Parathyroid adenoma (tissue), 2 donors: ENCODE data around the gene PRMT3.
A peak's percentile ranks its signal among the peaks of the same experiment; 100 is the strongest.
"Not testable (repeated sequence)": the region's sequence is repeated elsewhere in the genome, so short reads cannot be mapped to it uniquely, and the experiment has no call there.

ENCODE experiments used
- H2AFZ ChIP-seq: fragments of 300-600 bp; sonication (generic); one replicate; pipeline ENCODE4 v1.7.0; 2017; ENCODE audit warnings: antibody characterized with exemption, mild to moderate bottlenecking
- H3K27ac ChIP-seq: fragments of 300-600 bp; sonication (generic); one replicate; pipeline ENCODE4 v1.7.0; 2017
- H3K27me3 ChIP-seq: fragments of 300-600 bp; sonication (generic); one replicate; pipeline ENCODE4 v1.7.0; 2017; ENCODE audit warnings: low read length; ENCODE audit not compliant: control insufficient read depth, insufficient read depth
- H3K36me3 ChIP-seq: fragments of 300-600 bp; sonication (generic); one replicate; pipeline ENCODE4 v1.7.0; 2017; ENCODE audit warnings: low read length; ENCODE audit not compliant: control insufficient read depth, insufficient read depth
- H3K4me1 ChIP-seq: fragments of 300-600 bp; sonication (generic); one replicate; pipeline ENCODE4 v1.7.0; 2017; ENCODE audit warnings: control low read depth
- H3K4me2 ChIP-seq: fragments of 300-600 bp; sonication (generic); one replicate; pipeline ENCODE4 v1.7.0; 2017; ENCODE audit warnings: low read length
- H3K4me3 ChIP-seq: fragments of 300-600 bp; sonication (generic); one replicate; pipeline ENCODE4 v1.7.0; 2017; ENCODE audit warnings: low read depth, low read length
- H3K79me2 ChIP-seq: fragments of 300-600 bp; sonication (generic); one replicate; pipeline ENCODE4 v1.7.0; 2017; ENCODE audit warnings: control low read depth
- H3K9ac ChIP-seq: fragments of 300-600 bp; sonication (generic); one replicate; pipeline ENCODE4 v1.7.0; 2017; ENCODE audit warnings: mild to moderate bottlenecking
- H3K9me3 ChIP-seq: fragments of 300-600 bp; sonication (generic); one replicate; pipeline ENCODE4 v1.7.0; 2017; ENCODE audit warnings: low read length; ENCODE audit not compliant: control insufficient read depth
- TF ChIP-seq, protein P1 (sequence below): fragments of 300-600 bp; sonication (generic); IDR thresholded peaks from one replicate; pipeline ENCODE4 v1.7.0; 2017; ENCODE audit warnings: antibody characterized with exemption, mild to moderate bottlenecking
- donor health status: primary hyperparathyroidism.

Gene PRMT3

GRCh38 chr11:20362481-20362880, 25.0 kb upstream of the PRMT3 start:
- Histone ChIP-seq H3K9ac (no peak overlapping the region), H3K79me2 (no peaks in the 10 kb centered on the region), H3K9me3 (no peaks in the 10 kb centered on the region), H3K27me3 (no peaks in the 10 kb centered on the region), H2AFZ (no peak overlapping the region), H3K4me3 (no peak overlapping the region), H3K27ac (no peak overlapping the region), H3K4me1 (no peaks in the 10 kb centered on the region), H3K36me3 (no peaks in the 10 kb centered on the region), H3K4me2 (no peak overlapping the region)
- TF ChIP-seq, protein P1, sequence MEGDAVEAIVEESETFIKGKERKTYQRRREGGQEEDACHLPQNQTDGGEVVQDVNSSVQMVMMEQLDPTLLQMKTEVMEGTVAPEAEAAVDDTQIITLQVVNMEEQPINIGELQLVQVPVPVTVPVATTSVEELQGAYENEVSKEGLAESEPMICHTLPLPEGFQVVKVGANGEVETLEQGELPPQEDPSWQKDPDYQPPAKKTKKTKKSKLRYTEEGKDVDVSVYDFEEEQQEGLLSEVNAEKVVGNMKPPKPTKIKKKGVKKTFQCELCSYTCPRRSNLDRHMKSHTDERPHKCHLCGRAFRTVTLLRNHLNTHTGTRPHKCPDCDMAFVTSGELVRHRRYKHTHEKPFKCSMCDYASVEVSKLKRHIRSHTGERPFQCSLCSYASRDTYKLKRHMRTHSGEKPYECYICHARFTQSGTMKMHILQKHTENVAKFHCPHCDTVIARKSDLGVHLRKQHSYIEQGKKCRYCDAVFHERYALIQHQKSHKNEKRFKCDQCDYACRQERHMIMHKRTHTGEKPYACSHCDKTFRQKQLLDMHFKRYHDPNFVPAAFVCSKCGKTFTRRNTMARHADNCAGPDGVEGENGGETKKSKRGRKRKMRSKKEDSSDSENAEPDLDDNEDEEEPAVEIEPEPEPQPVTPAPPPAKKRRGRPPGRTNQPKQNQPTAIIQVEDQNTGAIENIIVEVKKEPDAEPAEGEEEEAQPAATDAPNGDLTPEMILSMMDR = no peak

- TF ChIP-seq, protein P1 = no peak
- Histone ChIP-seq H3K4me3 (peak overlapping the region; percentile 65), H3K9me3 (no peaks in the 10 kb centered on the region), H3K36me3 (no peaks in the 10 kb centered on the region), H3K27ac (no peak overlapping the region), H3K79me2 (no peaks in the 10 kb centered on the region), H3K4me1 (no peaks in the 10 kb centered on the region), H3K4me2 (peak overlapping the region; percentile 70), H2AFZ (peak overlapping the region; percentile 93), H3K9ac (no peak overlapping the region), H3K27me3 (no peaks in the 10 kb centered on the region)
Observed at GRCh38 chr11:20363149-20363499, 24.4 kb upstream of the PRMT3 start.

GRCh38 chr11:20363500-20364340, 23.8 kb upstream of the PRMT3 start, which contains the start of gene HTATIP2:
Gene HTATIP2 (plus strand): TSS chr11:20363714. CDS start chr11:20364238, 524 bp downstream.
- Histone ChIP-seq H3K27me3 (no peaks in the 10 kb centered on the region), H3K36me3 (no peaks in the 10 kb centered on the region), H3K9me3 (no peaks in the 10 kb centered on the region), H3K4me1 (no peaks in the 10 kb centered on the region), H2AFZ (peak within 1 kb of the TSS; percentile 93), H3K4me2 (peak within 1 kb of the TSS; percentile 70), H3K4me3 (peak within 1 kb of the TSS; percentile 65), H3K9ac (peak within 1 kb of the TSS; percentile 43), H3K27ac (no peak within 1 kb of the TSS), H3K79me2 (no peaks in the 10 kb centered on the region)
- TF ChIP-seq, protein P1 = no peak

GRCh38 chr11:20364341-20364792, 23.1 kb upstream of the PRMT3 start:
- H3K4me2 ChIP-seq = peak overlapping the region; percentile 70
- peak overlapping the region; percentile 65 for H3K4me3 ChIP-seq
- no peaks in the 10 kb centered on the region for H3K9me3 ChIP-seq
- H2AFZ ChIP-seq = peak overlapping the region; percentile 93
- no peak overlapping the region for H3K27ac ChIP-seq
- no peak overlapping the region for H3K9ac ChIP-seq
- H3K27me3 ChIP-seq = no peaks in the 10 kb centered on the region
- TF ChIP-seq, protein P1 = no peak
- no peaks in the 10 kb centered on the region for H3K36me3 ChIP-seq
- no peaks in the 10 kb centered on the region for H3K4me1 ChIP-seq
- H3K79me2 ChIP-seq = no peaks in the 10 kb centered on the region

GRCh38 chr11:20365465-20365864, 22.1 kb upstream of the PRMT3 start:
- H2AFZ ChIP-seq, H3K9me3 ChIP-seq, H3K27ac ChIP-seq, H3K36me3 ChIP-seq, H3K4me2 ChIP-seq, H3K79me2 ChIP-seq, H3K27me3 ChIP-seq, H3K9ac ChIP-seq, H3K4me1 ChIP-seq, H3K4me3 ChIP-seq: not testable (repeated sequence)
